ENCODE measurements around the gene DDX3Y.

The DDX3Y gene

DNA sequence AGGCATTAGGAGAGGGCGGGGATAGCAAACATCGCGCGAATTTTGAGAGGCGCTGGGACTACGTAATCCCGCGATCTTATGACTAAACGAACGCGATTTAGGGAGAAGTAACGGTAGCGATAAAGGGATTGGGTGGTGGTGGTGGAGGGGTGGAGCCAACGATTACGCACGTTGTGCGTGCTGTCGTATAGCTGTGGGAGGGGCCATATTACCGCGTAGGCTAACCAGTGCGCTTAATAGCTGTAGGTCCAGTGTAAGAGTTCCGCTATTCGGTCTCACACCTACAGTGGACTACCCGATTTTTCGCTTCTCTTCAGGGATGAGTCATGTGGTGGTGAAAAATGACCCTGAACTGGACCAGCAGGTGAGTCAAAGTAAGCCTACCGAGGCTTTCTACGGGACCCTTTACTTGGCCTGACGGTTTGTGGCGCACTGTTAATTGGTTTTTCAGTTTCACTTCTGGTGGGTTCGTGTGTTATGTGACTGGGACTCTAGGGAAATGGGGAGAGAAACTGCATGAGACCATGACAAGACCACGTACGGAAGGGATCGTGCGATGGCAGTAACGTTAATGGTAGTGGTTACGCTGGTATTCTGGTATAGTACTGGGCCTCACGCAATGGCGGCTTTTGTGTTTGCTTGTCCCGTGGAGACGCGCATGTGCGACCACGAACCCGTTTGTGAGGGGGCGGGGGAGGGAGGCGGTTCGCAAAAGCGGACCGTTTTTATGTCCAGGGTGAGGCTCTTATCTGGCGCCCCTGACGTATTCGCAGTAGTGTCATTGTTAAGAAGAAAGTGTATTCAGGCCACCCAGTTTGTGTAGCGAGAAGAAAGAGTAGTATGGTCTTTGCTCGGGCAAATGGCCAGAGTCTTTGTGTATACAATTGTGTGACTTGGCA is at the start of gene DDX3Y:
TSS of gene DDX3Y (plus strand) at position 251 of the 899 bp plus-strand sequence. CDS start at position 320, 69 bp downstream.
- no peak within 1 kb of the TSS for H3K27ac ChIP-seq
- TF ChIP-seq, protein P1, sequence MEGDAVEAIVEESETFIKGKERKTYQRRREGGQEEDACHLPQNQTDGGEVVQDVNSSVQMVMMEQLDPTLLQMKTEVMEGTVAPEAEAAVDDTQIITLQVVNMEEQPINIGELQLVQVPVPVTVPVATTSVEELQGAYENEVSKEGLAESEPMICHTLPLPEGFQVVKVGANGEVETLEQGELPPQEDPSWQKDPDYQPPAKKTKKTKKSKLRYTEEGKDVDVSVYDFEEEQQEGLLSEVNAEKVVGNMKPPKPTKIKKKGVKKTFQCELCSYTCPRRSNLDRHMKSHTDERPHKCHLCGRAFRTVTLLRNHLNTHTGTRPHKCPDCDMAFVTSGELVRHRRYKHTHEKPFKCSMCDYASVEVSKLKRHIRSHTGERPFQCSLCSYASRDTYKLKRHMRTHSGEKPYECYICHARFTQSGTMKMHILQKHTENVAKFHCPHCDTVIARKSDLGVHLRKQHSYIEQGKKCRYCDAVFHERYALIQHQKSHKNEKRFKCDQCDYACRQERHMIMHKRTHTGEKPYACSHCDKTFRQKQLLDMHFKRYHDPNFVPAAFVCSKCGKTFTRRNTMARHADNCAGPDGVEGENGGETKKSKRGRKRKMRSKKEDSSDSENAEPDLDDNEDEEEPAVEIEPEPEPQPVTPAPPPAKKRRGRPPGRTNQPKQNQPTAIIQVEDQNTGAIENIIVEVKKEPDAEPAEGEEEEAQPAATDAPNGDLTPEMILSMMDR (conservative IDR thresholded peaks at IDR 0.05), result no peak
- TF ChIP-seq ZFX (IDR thresholded peaks at IDR 0.05), result no peak

DNA sequence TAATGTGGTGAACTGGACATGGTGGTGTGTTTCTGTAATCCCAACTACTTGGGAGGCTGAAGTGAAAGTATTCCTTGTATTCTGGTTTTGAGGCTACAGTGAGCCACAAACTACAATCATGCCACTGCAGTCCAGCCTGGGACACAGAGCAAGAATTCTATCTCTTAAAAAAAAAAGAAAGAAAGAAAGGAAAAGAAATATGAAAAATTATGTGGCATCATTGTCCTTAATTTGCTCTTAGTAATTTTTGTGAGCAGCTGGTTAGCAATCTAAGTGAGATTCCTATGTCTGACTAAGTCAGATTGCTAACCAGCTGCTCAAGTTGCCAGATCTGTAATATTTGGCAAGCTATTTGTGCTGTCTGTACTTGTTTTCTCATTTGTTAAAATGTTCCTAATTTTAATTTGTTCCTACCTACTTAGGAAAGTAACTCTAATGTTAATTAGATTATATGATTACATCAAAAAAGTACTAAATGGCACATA is 48.8 kb upstream of the DDX3Y start:
- H3K27ac ChIP-seq, result no peak overlapping the region
- TF ChIP-seq, protein P1 (conservative IDR thresholded peaks at IDR 0.05), result no peak
- TF ChIP-seq ZFX (IDR thresholded peaks at IDR 0.05), result no peak

DNA sequence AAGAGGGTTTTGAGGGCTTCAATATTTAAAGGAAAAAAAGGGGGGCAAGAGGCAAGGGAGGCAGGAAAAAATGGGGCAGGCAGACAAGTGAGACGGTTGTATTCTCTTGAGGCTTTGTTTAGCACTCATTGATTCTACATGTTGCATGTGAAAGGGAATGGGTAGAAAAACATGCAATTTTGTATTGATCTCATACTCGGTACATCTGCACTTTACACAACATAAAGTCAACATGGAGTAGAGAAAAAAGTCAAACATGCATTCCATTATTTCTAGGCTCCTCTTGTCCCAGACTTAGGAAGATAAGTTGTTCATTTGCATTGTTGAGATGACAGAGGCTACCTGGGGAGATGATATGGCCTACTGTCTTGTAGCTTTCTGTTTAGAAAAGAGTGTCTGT is 36.7 kb upstream of the DDX3Y start:
- no peak overlapping the region for H3K27ac ChIP-seq
- TF ChIP-seq, protein P1 (conservative IDR thresholded peaks at IDR 0.05), result no peak
- no peak for TF ChIP-seq ZFX (IDR thresholded peaks at IDR 0.05)

DNA sequence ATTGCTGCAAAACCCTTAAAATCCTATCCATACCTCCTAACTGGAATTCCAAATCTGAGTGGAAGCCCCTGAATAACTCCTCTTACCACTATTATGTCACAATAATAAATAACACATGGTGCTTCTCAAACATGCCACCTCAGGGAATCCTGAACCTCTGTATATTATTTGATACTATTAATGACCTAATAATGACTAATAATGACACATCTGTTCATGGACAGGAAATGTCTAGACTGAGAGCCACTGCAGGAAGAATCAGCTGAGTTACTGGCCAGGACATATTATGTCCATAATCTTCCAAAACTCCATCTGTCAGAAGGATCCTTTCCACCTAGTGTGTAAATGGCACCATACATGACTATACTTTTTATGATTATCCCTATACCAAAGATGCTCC is 7.7 kb upstream of the DDX3Y start:
- no peak overlapping the region for H3K27ac ChIP-seq
- TF ChIP-seq, protein P1 (conservative IDR thresholded peaks at IDR 0.05), result no peak
- no peak for TF ChIP-seq ZFX (IDR thresholded peaks at IDR 0.05)

DNA sequence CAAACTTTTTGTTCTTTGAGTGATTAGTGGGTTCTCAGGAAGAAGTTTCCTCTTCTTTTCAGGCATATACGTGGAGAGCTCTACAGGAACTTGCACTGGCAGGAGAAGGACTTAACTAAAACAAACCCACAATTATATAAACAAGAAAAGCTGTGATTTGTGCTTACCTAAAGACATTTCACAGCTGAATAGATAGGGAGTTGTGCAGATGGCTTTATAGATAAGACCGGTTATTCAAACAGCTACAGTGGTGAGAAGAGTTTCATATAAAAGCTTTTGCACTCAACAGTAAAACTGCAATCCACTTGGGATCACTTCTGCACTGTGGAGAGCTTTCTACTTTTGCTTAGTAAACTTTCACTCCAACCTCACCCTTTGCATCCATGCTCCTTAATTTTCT is 6.1 kb upstream of the DDX3Y start:
- no peak for TF ChIP-seq ZFX (IDR thresholded peaks at IDR 0.05)
- TF ChIP-seq, protein P1 (conservative IDR thresholded peaks at IDR 0.05), result no peak
- no peak overlapping the region for H3K27ac ChIP-seq

DNA sequence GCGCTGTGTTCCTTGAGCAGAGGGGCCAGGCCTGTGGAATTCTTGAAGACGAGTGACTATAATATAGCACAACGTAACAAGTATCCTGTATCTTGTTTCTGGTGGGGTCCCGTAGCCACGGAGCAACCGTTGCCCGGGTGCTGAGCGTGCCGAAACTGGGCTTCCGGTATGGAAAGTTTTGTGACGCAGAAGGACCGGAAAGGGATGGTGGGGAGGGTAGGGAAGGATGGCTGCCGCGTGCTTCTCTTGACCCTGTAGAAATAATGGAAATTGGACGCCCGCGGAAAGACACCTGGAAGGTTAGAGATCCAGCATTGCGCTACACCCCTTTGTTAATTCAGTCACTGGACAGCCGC is 827 bp downstream of the DDX3Y start:
- TF ChIP-seq, protein P1 (conservative IDR thresholded peaks at IDR 0.05), result no peak
- TF ChIP-seq ZFX (IDR thresholded peaks at IDR 0.05), result no peak

DNA sequence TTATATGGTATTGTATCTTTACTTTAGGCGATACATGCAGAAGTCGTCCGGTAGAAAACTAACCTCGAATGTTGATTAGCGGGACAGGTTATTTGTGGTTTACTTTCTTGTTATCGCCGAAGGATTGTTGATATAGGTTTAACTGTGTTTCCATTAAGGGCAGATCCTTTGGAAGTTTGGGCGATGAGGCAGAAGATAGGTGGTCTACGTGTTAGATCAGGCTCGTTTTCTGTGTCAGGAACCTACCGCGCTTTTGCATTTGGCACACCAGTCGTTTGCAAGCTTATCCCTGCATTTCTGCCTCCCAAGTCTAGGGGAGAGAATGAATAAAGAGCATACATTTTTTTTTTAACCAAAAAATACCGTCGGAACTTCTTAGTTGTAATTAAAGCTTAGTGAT is 1.2 kb downstream of the DDX3Y start:
- H3K27ac ChIP-seq, result no peak overlapping the region
- TF ChIP-seq, protein P1 (conservative IDR thresholded peaks at IDR 0.05), result no peak
- no peak for TF ChIP-seq ZFX (IDR thresholded peaks at IDR 0.05)

More for the DNA sequence above, 827 bp downstream of the DDX3Y start:
- no peak overlapping the region for H3K27ac ChIP-seq
